ENCODE measurements around the gene CAMTA1.

CAMTA1 gene

DNA sequence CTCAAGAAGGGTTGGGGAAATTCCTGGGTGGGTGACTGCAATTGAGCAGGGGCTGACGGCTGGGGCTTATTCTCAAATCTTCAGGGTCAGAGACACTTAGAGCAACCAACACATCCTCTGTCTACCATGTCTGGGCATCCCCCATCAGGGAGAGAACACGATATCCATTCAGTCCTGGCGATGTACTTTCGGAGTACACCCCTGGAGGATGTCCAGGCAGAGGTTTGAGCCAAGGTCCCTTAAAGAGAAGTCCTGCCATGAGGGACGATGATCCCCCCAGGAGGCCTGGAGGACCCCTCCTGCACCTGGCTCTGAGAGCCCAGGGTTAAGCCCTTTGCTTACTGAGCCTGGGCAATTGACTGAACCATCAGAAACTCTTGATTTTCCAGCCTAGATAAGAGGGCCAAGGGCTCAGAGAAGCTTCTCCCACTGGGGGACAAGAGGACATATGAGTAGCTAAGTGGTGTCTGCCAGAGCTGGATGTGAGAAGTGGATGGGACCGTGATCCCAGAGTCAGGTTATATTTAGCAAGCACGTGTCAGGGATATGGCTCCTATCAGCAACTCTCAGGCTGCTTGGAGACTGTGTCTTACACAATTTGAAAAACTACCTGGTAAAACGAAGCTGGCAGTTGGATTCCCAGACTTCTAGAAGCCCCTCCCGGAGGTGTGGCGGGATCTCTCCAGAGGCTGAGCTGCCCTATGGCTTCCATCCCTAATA is 732.5 kb downstream of the CAMTA1 start:
- H3K9me3 ChIP-seq, result no peaks in the 10 kb centered on the region
- H3K4me3 ChIP-seq, result no peak overlapping the region
- no peak for TF ChIP-seq Cebpa-rat (IDR thresholded peaks at IDR 0.05)
- no peaks in the 10 kb centered on the region for H4K20me1 ChIP-seq
- no peaks in the 10 kb centered on the region for H3K4me1 ChIP-seq
- no peak overlapping the region for H3K4me2 ChIP-seq
- H3K36me3 ChIP-seq, result no peaks in the 10 kb centered on the region
- no peak overlapping the region for H3K9ac ChIP-seq
- H3K27ac ChIP-seq, result no peak overlapping the region
- no peaks in the 10 kb centered on the region for H3K27me3 ChIP-seq

GRCh38 chr1:7518411-7518810 is 733.2 kb downstream of the CAMTA1 start:
- no peak for TF ChIP-seq Cebpa-rat (IDR thresholded peaks at IDR 0.05)
- Histone ChIP-seq H4K20me1 (no peaks in the 10 kb centered on the region), H3K9ac (no peak overlapping the region), H3K9me3 (no peaks in the 10 kb centered on the region), H3K4me3 (no peak overlapping the region), H3K4me2 (no peak overlapping the region), H3K36me3 (no peaks in the 10 kb centered on the region), H3K27me3 (no peaks in the 10 kb centered on the region), H3K4me1 (no peaks in the 10 kb centered on the region), H3K27ac (no peak overlapping the region)

- no peak overlapping the region for H3K4me2 ChIP-seq
- no peak overlapping the region for H3K27ac ChIP-seq
- TF ChIP-seq Cebpa-rat (IDR thresholded peaks at IDR 0.05), result no peak
- H3K4me1 ChIP-seq, result no peaks in the 10 kb centered on the region
- no peaks in the 10 kb centered on the region for H3K9me3 ChIP-seq
- no peaks in the 10 kb centered on the region for H4K20me1 ChIP-seq
- no peak overlapping the region for H3K4me3 ChIP-seq
- no peaks in the 10 kb centered on the region for H3K36me3 ChIP-seq
- no peak overlapping the region for H3K9ac ChIP-seq
- no peaks in the 10 kb centered on the region for H3K27me3 ChIP-seq
Measured at GRCh38 chr1:7519181-7519860, 734.1 kb downstream of the CAMTA1 start.

DNA sequence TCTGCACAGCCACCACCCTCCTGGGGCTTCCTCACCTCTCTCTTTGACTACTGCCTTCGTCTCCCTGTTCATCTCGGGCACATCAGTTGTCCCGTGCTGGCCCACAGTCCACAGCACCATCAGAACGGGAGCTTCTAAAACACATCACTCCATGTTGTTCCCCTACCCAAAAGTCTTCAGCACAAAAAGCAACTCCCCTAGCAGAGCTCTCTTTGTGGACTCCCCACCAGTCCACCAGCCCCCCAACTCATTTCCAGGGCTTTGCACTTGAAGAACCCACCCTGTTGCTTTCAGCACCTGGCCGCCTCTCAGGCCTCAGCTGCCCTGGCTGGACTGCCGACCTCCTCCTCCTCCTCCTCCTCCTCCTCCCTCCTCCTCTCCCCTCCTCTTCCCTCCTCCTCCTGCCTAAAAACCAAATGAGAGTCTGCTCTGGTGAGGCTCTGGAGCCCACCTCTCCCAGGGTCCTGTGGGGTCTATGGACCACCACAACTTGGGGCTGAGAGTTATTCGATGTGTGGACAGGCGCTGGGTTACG is 734.7 kb downstream of the CAMTA1 start:
- H3K27me3 ChIP-seq, result no peaks in the 10 kb centered on the region
- H3K9ac ChIP-seq, result no peak overlapping the region
- no peak overlapping the region for H3K4me3 ChIP-seq
- no peak overlapping the region for H3K27ac ChIP-seq
- no peaks in the 10 kb centered on the region for H3K9me3 ChIP-seq
- H3K4me1 ChIP-seq, result no peaks in the 10 kb centered on the region
- no peak overlapping the region for H3K4me2 ChIP-seq
- H3K36me3 ChIP-seq, result no peaks in the 10 kb centered on the region
- H4K20me1 ChIP-seq, result no peaks in the 10 kb centered on the region
- TF ChIP-seq Cebpa-rat (IDR thresholded peaks at IDR 0.05), result no peak

DNA sequence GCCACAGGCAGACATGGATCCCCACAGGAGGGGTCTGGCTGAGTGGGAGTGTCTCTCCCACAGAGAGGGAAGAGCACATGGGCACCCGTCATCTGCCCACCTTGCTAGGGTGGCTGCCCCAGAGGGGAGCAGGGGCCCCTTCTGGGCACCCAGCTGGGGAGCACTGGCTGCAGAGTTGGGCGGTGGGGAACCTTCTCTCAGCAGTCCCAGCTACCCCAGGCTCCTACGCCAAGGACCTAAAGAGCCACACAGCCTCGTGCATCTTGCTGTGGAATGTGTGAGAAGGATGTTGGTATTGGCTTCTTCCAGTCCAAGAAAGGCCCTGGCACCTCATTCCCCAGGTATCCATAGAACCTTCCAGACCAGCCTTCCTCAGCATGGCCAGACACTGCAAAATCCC is 735.2 kb downstream of the CAMTA1 start:
- H3K4me1 ChIP-seq, result no peaks in the 10 kb centered on the region

GRCh38 chr1:7524341-7525337 is 739.4 kb downstream of the CAMTA1 start:
- Histone ChIP-seq H3K4me1 (no peaks in the 10 kb centered on the region; the same call in 1 of the 2 replicates), H4K20me1 (no peaks in the 10 kb centered on the region), H3K4me3 (no peak overlapping the region), H3K27me3 (no peaks in the 10 kb centered on the region), H3K9ac (no peak overlapping the region), H3K9me3 (no peaks in the 10 kb centered on the region), H3K4me2 (no peak overlapping the region), H3K36me3 (no peaks in the 10 kb centered on the region), H3K27ac (no peak overlapping the region)
- no peak for TF ChIP-seq Cebpa-rat (IDR thresholded peaks at IDR 0.05)

More for the DNA sequence above, 735.2 kb downstream of the CAMTA1 start:
- no peak for TF ChIP-seq Cebpa-rat (IDR thresholded peaks at IDR 0.05)
- no peak overlapping the region for H3K27ac ChIP-seq
- H3K9ac ChIP-seq, result no peak overlapping the region
- H3K27me3 ChIP-seq, result no peaks in the 10 kb centered on the region
- no peak overlapping the region for H3K4me2 ChIP-seq
- no peaks in the 10 kb centered on the region for H3K36me3 ChIP-seq
- no peaks in the 10 kb centered on the region for H3K9me3 ChIP-seq
- H3K4me3 ChIP-seq, result no peak overlapping the region
- no peaks in the 10 kb centered on the region for H4K20me1 ChIP-seq

DNA sequence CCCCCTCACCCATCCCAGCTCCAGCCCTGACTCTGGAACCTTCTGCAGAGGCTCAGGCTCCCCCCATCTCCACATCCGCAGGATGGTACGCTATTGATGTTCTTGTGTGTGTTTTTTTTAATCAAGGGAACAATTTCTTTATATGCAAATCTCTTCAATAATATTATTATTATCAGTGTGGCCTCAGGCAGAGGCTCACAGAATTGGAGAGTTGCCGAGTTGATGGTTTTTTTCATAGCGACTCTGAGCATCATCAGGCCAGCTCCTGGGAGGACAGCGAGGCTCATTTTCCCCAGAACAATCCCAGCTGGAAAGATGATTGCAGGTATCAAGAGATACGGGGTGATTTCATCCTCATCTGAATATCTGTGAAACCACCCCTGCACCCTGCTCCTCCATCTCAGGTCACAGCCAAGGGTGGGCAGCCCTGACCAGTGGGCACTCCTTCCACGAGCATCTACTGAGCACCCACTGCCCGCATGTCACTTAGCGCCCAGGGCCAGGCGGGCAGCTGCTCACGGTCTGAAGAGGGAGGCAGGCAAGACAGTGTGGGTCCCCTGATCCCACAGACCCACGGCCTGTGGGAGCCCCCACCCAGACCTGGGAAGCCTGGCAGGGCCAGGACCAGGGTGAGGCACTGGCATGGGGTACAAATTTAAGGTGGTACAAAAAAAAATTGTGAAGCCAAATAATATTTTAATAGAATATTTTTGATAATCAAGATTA is 740.2 kb downstream of the CAMTA1 start:
- Histone ChIP-seq H3K4me2 (no peak overlapping the region), H3K36me3 (no peaks in the 10 kb centered on the region), H3K27ac (no peak overlapping the region), H3K9me3 (no peaks in the 10 kb centered on the region), H3K4me1 (no peaks in the 10 kb centered on the region; the same call in 1 of the 2 replicates), H3K27me3 (no peaks in the 10 kb centered on the region), H3K9ac (no peak overlapping the region), H4K20me1 (no peaks in the 10 kb centered on the region), H3K4me3 (no peak overlapping the region)
- no peak for TF ChIP-seq Cebpa-rat (IDR thresholded peaks at IDR 0.05)

DNA sequence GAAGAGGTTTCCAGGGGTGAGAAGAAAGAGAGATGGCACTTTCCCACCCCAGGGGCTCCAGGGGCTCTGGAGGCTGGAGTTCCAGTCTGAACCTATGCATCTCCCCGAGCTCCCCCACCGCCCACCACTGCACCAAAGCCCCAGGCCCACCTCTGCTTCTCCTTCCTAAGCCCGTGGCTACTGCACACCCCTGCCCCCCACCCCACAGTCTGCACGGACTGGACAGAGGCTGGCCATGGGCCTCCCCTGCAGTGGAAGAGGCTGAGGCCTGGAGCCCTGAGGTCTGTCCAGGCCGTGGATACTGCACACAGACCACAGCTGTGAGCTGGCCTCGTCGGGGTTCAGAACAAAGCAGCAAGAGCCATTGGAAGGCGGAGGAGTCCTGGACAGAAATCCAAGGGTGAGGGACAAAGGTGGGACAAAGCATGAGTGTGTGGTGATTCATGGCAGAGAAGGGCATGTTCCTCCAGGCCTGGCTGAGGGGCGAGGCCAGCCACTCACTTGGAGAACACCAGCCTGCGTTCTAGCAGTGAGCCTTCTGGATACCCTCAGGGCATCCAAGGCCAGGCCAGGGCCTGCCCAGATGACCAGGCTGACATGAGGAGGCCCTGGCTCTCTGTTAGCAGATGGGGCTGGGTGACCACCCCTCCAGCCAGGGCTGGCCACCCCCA is 741.1 kb downstream of the CAMTA1 start:
- Histone ChIP-seq H3K27me3 (no peaks in the 10 kb centered on the region), H3K9ac (no peak overlapping the region), H4K20me1 (no peaks in the 10 kb centered on the region), H3K9me3 (no peaks in the 10 kb centered on the region), H3K4me3 (no peak overlapping the region), H3K36me3 (no peaks in the 10 kb centered on the region), H3K4me2 (no peak overlapping the region), H3K27ac (no peak overlapping the region), H3K4me1 (no peaks in the 10 kb centered on the region; the same call in 1 of the 2 replicates)
- TF ChIP-seq Cebpa-rat (IDR thresholded peaks at IDR 0.05), result no peak
